ENCODE measurements around the gene TSPAN3. TPM values are rescaled to one million over a fixed set of nuclear protein-coding genes. Genes with fewer than 3 reads are reported as not detected.

TSPAN3 gene
- total RNA-seq, 2 experiments from 2014 or later = 25.6 to 27.0 TPM

DNA sequence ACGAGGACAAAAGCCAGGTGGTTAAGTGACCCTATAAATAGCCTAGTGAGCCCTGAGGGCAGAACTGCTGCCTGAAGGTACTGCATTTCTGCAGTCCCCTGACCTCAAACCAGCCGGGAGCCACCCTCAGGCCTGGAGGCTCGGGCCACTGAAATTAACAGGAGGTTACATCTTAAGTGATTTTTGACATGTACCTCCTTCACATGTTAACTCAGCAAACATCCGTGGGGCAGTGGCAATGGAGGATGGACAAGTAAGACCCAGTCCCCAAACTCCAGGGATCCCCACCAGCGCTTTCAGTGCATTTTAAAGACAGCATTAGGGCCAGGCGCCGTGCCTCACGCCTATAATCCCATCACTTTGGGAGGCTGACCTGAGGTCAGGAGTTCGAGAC, 49.8 kb downstream of the TSPAN3 start:
- DNase-seq = peak; percentile 45
- ChIA-PET POLR2A (interaction anchor here (0.5 to 7.0 kb wide), 7 partner anchors 8 to 47 kb away, joined by 3 to 62 read pairs (median 14); partner anchors contain the start of gene PSTPIP1), CTCF (interaction anchor here (0.7 to 1.3 kb wide), 2 partner anchors 23 to 28 kb away, joined by 3 read pairs; no protein-coding TSS in a partner anchor)
- peaks cover 83% of the 10 kb centered on the region for H3K4me1 Mint-ChIP-seq (ENCODE audit: low read depth)
- intact Hi-C loops (cut with micrococcal nuclease) = loop anchor here (5.0 kb wide), 1 partner anchor 34 kb away; no protein-coding TSS in a partner anchor
- H3K27ac Mint-ChIP-seq = peak overlapping the region; percentile 100
- H3K9me3 Mint-ChIP-seq = no peaks in the 10 kb centered on the region
- ATAC-seq = no peak
- peaks cover 54% of the 10 kb centered on the region for H3K36me3 Mint-ChIP-seq (ENCODE audit: low read depth)
- no peak overlapping the region for H3K4me3 Mint-ChIP-seq
- TF ChIP-seq, protein P1, sequence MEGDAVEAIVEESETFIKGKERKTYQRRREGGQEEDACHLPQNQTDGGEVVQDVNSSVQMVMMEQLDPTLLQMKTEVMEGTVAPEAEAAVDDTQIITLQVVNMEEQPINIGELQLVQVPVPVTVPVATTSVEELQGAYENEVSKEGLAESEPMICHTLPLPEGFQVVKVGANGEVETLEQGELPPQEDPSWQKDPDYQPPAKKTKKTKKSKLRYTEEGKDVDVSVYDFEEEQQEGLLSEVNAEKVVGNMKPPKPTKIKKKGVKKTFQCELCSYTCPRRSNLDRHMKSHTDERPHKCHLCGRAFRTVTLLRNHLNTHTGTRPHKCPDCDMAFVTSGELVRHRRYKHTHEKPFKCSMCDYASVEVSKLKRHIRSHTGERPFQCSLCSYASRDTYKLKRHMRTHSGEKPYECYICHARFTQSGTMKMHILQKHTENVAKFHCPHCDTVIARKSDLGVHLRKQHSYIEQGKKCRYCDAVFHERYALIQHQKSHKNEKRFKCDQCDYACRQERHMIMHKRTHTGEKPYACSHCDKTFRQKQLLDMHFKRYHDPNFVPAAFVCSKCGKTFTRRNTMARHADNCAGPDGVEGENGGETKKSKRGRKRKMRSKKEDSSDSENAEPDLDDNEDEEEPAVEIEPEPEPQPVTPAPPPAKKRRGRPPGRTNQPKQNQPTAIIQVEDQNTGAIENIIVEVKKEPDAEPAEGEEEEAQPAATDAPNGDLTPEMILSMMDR (IDR thresholded peaks at IDR 0.05) = no peak
- H3K27me3 Mint-ChIP-seq = no peaks in the 10 kb centered on the region

DNA sequence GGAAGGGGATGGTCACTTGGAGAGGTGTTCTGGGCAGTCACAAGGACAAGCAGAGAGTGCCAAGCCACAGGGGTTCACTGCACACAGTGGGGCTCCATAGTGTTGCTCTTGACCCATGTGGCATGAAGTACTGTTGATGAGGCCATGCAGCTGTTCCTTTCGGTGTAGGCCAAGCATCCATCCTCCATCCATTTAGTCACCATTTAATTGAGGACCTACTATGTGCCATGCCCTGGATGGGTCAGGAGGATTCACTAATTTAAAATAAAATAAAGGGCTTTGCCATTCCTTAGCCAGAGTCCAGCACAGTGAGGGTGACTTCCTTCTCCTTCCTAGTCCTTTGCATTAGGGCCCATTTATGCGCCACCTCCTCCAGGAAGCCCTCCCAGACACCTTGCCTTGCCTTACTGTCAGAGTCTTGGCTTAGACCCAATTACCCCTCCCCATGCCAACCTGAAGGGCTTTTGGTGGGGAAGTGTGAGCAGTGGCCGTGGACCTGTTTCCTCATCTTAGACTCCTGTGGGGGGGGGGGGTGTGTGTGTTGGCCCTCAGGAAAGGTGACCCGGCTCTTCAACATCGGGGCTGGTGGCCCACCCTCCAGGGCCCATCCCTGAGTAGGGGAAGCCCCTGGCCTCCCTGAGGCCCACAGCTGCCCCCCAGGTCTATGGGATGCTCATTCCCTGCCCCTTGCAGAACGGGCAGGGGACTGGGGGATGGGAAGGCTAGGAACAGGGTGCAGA, 50.4 kb downstream of the TSPAN3 start:
- intact Hi-C loops (cut with micrococcal nuclease) = loop anchor here (5.0 kb wide), 1 partner anchor 33 kb away; no protein-coding TSS in a partner anchor
- ChIA-PET CTCF (interaction anchor here (0.9 to 8.1 kb wide), 4 partner anchors 15 to 47 kb away, joined by 3 to 86 read pairs (median 3); partner anchors contain the start of gene PSTPIP1), POLR2A (interaction anchor here (0.5 to 7.0 kb wide), 10 partner anchors 11 to 47 kb away, joined by 3 to 62 read pairs (median 10); partner anchors contain the start of gene PSTPIP1)
- Mint-ChIP-seq H3K9me3 (no peaks in the 10 kb centered on the region), H3K4me1 (ENCODE audit: low read depth) (peaks cover 85% of the 10 kb centered on the region), H3K36me3 (ENCODE audit: low read depth) (peaks cover 50% of the 10 kb centered on the region), H3K4me3 (peak overlapping the region; percentile 57), H3K27ac (peak overlapping the region; percentile 100), H3K27me3 (no peaks in the 10 kb centered on the region)
- ATAC-seq = no peak
- TF ChIP-seq, protein P1 (IDR thresholded peaks at IDR 0.05) = no peak
- DNase-seq = peak; percentile 43

GRCh38 chr15:77019521-77020331, 51.2 kb downstream of the TSPAN3 start:
- ChIA-PET POLR2A (interaction anchor here (1.0 to 7.0 kb wide), 7 partner anchors 12 to 46 kb away, joined by 3 to 62 read pairs (median 6); partner anchors contain the start of gene PSTPIP1), CTCF (interaction anchor here (0.9 to 8.1 kb wide), 5 partner anchors 16 to 46 kb away, joined by 3 to 86 read pairs (median 3); partner anchors contain the start of gene PSTPIP1)
- Mint-ChIP-seq H3K9me3 (no peaks in the 10 kb centered on the region), H3K4me1 (ENCODE audit: low read depth) (peaks cover 93% of the 10 kb centered on the region), H3K4me3 (peak overlapping the region; percentile 57), H3K27me3 (no peaks in the 10 kb centered on the region), H3K36me3 (ENCODE audit: low read depth) (peaks cover 52% of the 10 kb centered on the region), H3K27ac (peak overlapping the region; percentile 100)
- TF ChIP-seq, protein P1 (IDR thresholded peaks at IDR 0.05) = no peak
- intact Hi-C loops (cut with micrococcal nuclease) = loop anchor here (5.0 to 10.0 kb wide), 2 partner anchors 32 to 115 kb away; partner anchors contain the start of gene SCAPER
- ATAC-seq (peak; percentile 50), DNase-seq (peak; percentile 84)

DNA sequence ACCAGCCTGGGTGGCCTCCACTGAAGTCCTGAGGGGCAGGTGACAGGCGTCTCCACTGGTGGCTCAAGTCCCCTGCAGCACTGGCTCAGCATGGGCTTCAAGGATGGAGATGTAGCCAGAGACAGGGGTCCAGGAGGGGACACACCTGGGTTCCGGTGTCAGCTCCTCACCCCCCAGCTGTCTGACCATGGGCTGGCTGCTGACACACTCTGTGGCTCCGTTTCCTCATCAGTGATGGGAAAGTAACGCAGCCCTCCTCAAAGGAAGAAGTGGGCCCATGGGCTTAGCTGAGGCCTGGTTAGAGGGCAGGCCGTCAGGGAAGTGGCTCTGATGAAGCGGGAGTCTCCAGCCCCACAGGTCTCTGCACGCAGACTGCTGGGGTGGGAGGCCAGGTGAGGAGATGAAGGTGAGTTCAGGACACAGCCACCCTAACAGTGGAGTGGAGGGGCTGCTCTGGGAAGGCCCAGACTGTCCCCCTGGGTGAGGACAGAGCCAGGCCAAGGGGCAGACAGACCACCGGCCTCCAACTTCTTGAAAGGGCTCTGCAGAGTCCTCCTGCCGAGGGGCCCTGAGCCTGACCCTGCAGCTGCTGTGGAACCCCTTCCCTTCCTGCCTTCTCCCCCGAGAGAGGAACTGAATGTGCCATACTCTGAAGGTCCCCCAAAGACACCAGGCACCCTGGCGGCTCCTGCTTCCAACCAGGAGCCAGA, 52.0 kb downstream of the TSPAN3 start:
- Mint-ChIP-seq H3K36me3 (ENCODE audit: low read depth) (peaks cover 48% of the 10 kb centered on the region), H3K9me3 (no peaks in the 10 kb centered on the region), H3K4me3 (peak overlapping the region; percentile 57), H3K4me1 (ENCODE audit: low read depth) (peaks cover 97% of the 10 kb centered on the region), H3K27ac (peak overlapping the region; percentile 100), H3K27me3 (no peaks in the 10 kb centered on the region)
- POLR2A ChIA-PET = interaction anchor here (1.1 to 7.0 kb wide), 6 partner anchors 12 to 31 kb away, joined by 4 to 62 read pairs (median 7); partner anchors contain the start of gene PSTPIP1
- intact Hi-C loops (cut with micrococcal nuclease) = loop anchor here (10.0 kb wide), 1 partner anchor 114 kb away; the partner anchor contains the start of gene SCAPER
- TF ChIP-seq, protein P1 (IDR thresholded peaks at IDR 0.05) = no peak
- CTCF ChIA-PET = interaction anchor here (1.4 to 8.1 kb wide), 4 partner anchors 16 to 46 kb away, joined by 3 to 86 read pairs (median 6); no protein-coding TSS in a partner anchor
- peak; percentile 22 for DNase-seq
- no peak for ATAC-seq
